Measurements from ENCODE around the gene RGPD6. TPM values are rescaled to one million over a fixed set of nuclear protein-coding genes. Genes with fewer than 3 reads are reported as not detected.
A peak's percentile ranks its signal among the peaks of the same experiment; 100 is the strongest.
"Not testable (repeated sequence)": the region's sequence is repeated elsewhere in the genome, so short reads cannot be mapped to it uniquely, and the experiment has no call there.

RGPD6 gene
- total and polyA plus RNA-seq, 4 donors: 7.8 to 79.1 (median 27.1) TPM

DNA sequence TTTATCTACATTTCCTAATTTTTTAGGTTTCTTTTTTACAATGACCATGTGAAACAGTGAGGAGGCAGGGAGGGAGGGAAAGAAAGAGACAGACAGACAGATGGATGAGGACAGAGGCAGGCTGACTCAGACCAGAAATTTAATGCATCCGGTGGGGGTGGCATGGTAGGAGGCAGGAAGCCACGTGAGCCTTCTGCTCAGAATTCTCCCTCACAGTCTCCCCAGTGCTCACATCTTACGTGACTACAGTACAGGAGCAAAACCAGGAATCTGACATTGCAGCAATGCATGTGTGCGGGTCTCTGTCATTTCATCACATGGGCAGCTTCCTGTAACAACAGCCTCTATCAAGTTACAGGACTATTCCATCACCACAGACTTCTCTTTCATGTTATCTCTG lies 102.1 kb downstream of the RGPD6 start:
- ATAC-seq (ENCODE audit: low FRiP score); H3K36me3 ChIP-seq (ENCODE audit: control insufficient read depth in 1 of 2, insufficient read depth in 2 of 2, low read length in 1 of 2); H3K4me3 ChIP-seq (ENCODE audit: low read length in 2 of 2); DNase-seq; H3K27ac ChIP-seq (ENCODE audit: low read depth in 1 of 2, low read length in 2 of 2); intact Hi-C loops (cut with DNase I); H3K4me1 ChIP-seq (ENCODE audit: control insufficient read depth in 1 of 2, insufficient read depth in 2 of 2, low read length in 2 of 2); H3K27me3 ChIP-seq (ENCODE audit: control insufficient read depth in 1 of 2, insufficient read depth in 2 of 2, low read length in 1 of 2); H3K9me3 ChIP-seq (ENCODE audit: control insufficient read depth, low read length): not testable (repeated sequence)
- no CpG with 5 or more reads among the region's 4 CpGs for WGBS, 2 donors

DNA sequence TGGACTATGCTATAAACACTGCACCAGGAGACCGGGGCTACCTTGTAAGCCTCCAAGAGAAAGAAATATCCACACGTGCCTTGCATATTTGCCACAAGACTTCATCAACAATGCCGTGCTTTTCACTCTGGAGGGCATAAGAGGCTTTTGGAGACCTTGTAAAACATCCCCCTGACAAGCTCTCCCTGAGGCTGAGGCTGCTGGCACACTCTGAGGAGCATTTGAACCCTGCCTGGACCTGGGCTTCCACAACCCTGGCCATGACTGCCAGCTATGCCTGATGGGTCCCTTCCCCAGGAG lies 104.0 kb downstream of the RGPD6 start:
- H3K4me3 ChIP-seq (ENCODE audit: low read length in 2 of 2); H3K27ac ChIP-seq (ENCODE audit: low read depth in 1 of 2, low read length in 2 of 2); ATAC-seq (ENCODE audit: low FRiP score); DNase-seq; H3K4me1 ChIP-seq (ENCODE audit: control insufficient read depth in 1 of 2, insufficient read depth in 2 of 2, low read length in 2 of 2); H3K36me3 ChIP-seq (ENCODE audit: control insufficient read depth in 1 of 2, insufficient read depth in 2 of 2, low read length in 1 of 2); H3K9me3 ChIP-seq (ENCODE audit: control insufficient read depth, low read length); intact Hi-C loops (cut with DNase I); H3K27me3 ChIP-seq (ENCODE audit: control insufficient read depth in 1 of 2, insufficient read depth in 2 of 2, low read length in 1 of 2): not testable (repeated sequence)
- no CpG with 5 or more reads among the region's 3 CpGs for WGBS, 2 donors

DNA sequence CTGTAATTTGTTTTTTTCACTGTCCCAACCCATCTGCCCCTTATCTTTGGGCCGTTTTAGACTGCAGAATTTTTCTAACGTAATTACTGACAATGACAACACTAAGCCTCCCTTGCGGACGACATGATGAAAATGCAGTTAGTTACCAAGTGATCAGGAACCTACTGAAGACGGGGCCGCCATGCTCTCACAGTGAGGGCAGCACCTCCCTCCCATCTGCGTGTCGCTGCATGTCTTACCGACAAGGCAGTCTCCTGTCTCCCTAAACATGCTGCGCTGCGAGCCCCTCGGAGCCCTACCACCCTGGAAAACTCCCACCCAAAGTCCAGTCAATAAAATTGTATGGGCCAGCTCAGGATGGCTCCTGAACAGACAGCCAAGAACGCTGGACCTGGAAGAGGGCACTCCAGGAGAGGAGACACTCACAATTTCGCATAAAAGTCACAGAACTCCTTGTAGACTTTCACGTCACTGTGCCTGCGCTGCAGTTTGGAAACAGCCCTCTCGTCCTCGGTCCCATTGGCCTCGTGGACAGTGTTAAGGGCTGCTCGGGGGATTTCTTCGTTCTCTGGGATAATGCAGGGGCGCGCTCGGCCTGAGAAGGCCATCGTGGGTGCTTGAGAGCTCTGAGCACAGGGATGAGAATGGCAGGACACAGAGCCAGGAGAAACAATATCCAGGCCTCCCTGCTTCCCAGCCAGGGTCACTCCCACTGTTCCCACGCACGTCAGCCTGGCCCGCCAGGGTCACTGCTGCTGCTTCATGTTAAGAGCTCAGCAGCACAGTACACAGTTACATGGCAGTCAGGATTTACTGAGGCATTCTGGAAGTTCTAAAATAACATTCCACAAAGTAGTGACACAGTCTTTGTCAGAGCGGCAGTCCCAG lies 104.6 kb downstream of the RGPD6 start, which contains the start of gene LIMS4:
Gene LIMS4, minus strand, starts transcription at position 646 of the 888 bp plus-strand sequence. Its CDS starts 38 bp downstream, at position 608.
- H3K4me3 ChIP-seq (ENCODE audit: low read length in 2 of 2); DNase-seq; H3K4me1 ChIP-seq (ENCODE audit: control insufficient read depth in 1 of 2, insufficient read depth in 2 of 2, low read length in 2 of 2); H3K27me3 ChIP-seq (ENCODE audit: control insufficient read depth in 1 of 2, insufficient read depth in 2 of 2, low read length in 1 of 2); intact Hi-C loops (cut with DNase I); H3K9me3 ChIP-seq (ENCODE audit: control insufficient read depth, low read length); H3K27ac ChIP-seq (ENCODE audit: low read depth in 1 of 2, low read length in 2 of 2); H3K36me3 ChIP-seq (ENCODE audit: control insufficient read depth in 1 of 2, insufficient read depth in 2 of 2, low read length in 1 of 2): not testable (repeated sequence)
- WGBS, 2 donors: no CpG with 5 or more reads among the region's 29 CpGs
- peak; percentile 96 for ATAC-seq (ENCODE audit: low FRiP score)

DNA sequence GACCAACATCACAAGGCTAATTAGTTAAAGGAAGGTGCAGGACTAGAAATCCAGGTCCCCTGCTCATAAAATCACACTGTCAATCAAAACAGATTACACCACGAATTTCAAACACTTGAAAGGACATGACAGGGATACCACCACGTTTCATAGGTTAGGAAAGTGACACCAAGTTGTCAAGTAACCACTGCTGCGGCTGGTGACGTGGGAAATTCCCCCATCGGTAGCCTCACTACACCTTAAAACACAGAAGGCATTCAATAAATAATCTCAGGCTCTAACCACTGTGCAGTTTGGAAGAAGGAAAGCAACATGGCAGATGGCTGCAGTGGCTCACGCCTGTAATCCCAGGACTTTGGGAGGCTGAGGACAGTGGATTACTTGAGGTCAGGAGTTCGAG lies 108.1 kb downstream of the RGPD6 start:
- intact Hi-C loops (cut with DNase I): not testable (repeated sequence)

DNA sequence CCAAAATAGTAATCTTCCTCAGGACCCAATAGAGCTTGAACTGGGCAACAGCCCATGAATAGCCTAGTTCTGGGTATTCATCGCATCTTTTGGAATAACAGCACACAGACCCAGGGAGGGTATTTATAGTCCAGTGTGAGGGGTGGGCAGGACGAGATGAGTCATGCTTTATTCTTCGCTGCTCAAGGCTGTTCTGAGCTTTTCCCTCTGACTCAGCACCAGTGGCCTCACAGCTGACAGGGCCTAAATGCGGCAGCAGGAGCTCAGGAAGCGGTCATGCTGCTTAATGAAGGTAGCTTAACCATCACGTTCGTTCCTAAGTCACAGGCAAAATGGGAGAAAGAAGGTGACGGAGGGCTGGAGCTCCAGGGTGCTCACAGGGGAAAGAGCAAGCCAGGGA lies 111.7 kb downstream of the RGPD6 start:
- intact Hi-C loops (cut with DNase I); H3K4me1 ChIP-seq (ENCODE audit: control insufficient read depth in 1 of 2, insufficient read depth in 2 of 2, low read length in 2 of 2); H3K4me3 ChIP-seq (ENCODE audit: low read length in 2 of 2); H3K27me3 ChIP-seq (ENCODE audit: control insufficient read depth in 1 of 2, insufficient read depth in 2 of 2, low read length in 1 of 2); DNase-seq; H3K36me3 ChIP-seq (ENCODE audit: control insufficient read depth in 1 of 2, insufficient read depth in 2 of 2, low read length in 1 of 2); H3K27ac ChIP-seq (ENCODE audit: low read depth in 1 of 2, low read length in 2 of 2); H3K9me3 ChIP-seq (ENCODE audit: control insufficient read depth, low read length): not testable (repeated sequence)
- WGBS, 2 donors: no CpG with 5 or more reads among the region's 8 CpGs
- peak; percentile 90 for ATAC-seq (ENCODE audit: low FRiP score)

More for the DNA sequence above, 108.1 kb downstream of the RGPD6 start:
- DNase-seq; H3K27me3 ChIP-seq (ENCODE audit: control insufficient read depth in 1 of 2, insufficient read depth in 2 of 2, low read length in 1 of 2); H3K9me3 ChIP-seq (ENCODE audit: control insufficient read depth, low read length); H3K4me3 ChIP-seq (ENCODE audit: low read length in 2 of 2); H3K27ac ChIP-seq (ENCODE audit: low read depth in 1 of 2, low read length in 2 of 2); ATAC-seq (ENCODE audit: low FRiP score); H3K36me3 ChIP-seq (ENCODE audit: control insufficient read depth in 1 of 2, insufficient read depth in 2 of 2, low read length in 1 of 2); H3K4me1 ChIP-seq (ENCODE audit: control insufficient read depth in 1 of 2, insufficient read depth in 2 of 2, low read length in 2 of 2): not testable (repeated sequence)
- no CpG with 5 or more reads among the region's 7 CpGs for WGBS, 2 donors

Other genes starting within 250 kb of the RGPD6 start
- gene LIMS4, start 104.4 kb downstream of the RGPD6 start, total RNA-seq: 10 to 100 TPM; 16.0 to 22.4 TPM
- gene LIMS4, start 104.4 kb downstream of the RGPD6 start, polyA plus RNA-seq: 10 to 100 TPM; 17.3 to 69.1 TPM
- gene BUB1, start 100.8 kb upstream of the RGPD6 start, total RNA-seq: 1 to 10 TPM in 1 of 2 donors, under 1 TPM in 1; 0.84 to 2.5 TPM
- gene BUB1, start 100.8 kb upstream of the RGPD6 start, polyA plus RNA-seq: under 1 TPM in 1 of 2 donors, not detected in 1; 0.38 TPM
- not detected for gene ACOXL, start 155.4 kb upstream of the RGPD6 start, total RNA-seq
- gene ACOXL, start 155.4 kb upstream of the RGPD6 start, polyA plus RNA-seq: under 1 TPM in 1 of 2 donors, not detected in 1; 0.13 TPM